ENCODE measurements around the gene MFSD1.
"Not testable (repeated sequence)": the region's sequence is repeated elsewhere in the genome, so short reads cannot be mapped to it uniquely, and the experiment has no call there.

The MFSD1 gene

GRCh38 chr3:158777161-158777873 lies 24.5 kb upstream of the MFSD1 start:
- no peak for DNase-seq

GRCh38 chr3:158780766-158781165 lies 21.1 kb upstream of the MFSD1 start:
- no peak for DNase-seq

- DNase-seq, result no peak
Observed at GRCh38 chr3:158781191-158781590, 20.7 kb upstream of the MFSD1 start.

- DNase-seq, result no peak
Observed at GRCh38 chr3:158781849-158782248, 20.0 kb upstream of the MFSD1 start.

- no peak for DNase-seq
Observed at GRCh38 chr3:158782283-158782989, 19.4 kb upstream of the MFSD1 start.

GRCh38 chr3:158783051-158783450 lies 18.8 kb upstream of the MFSD1 start:
- no peak for DNase-seq

- DNase-seq, result no peak
Observed at GRCh38 chr3:158785972-158786371, 15.9 kb upstream of the MFSD1 start.

- no peak for DNase-seq
Observed at GRCh38 chr3:158788446-158788845, 13.4 kb upstream of the MFSD1 start.

- no peak for DNase-seq
Observed at GRCh38 chr3:158789592-158789991, 12.3 kb upstream of the MFSD1 start.

GRCh38 chr3:158790901-158791589 lies 10.8 kb upstream of the MFSD1 start:
- no peak for DNase-seq

- DNase-seq, result not testable (repeated sequence)
Observed at GRCh38 chr3:158791590-158791920, 10.3 kb upstream of the MFSD1 start.

- no peak for DNase-seq
Observed at GRCh38 chr3:158792709-158793108, 9.1 kb upstream of the MFSD1 start.

- DNase-seq, result no peak
Observed at GRCh38 chr3:158794206-158794605, 7.6 kb upstream of the MFSD1 start.

GRCh38 chr3:158794936-158795518 lies 6.8 kb upstream of the MFSD1 start:
- DNase-seq, result no peak

- no peak for DNase-seq
Observed at GRCh38 chr3:158801201-158801600, 653 bp upstream of the MFSD1 start.

GRCh38 chr3:158802409-158803268 lies 785 bp downstream of the MFSD1 start:
- DNase-seq, result no peak

GRCh38 chr3:158804441-158804840 lies 2.6 kb downstream of the MFSD1 start:
- no peak for DNase-seq

GRCh38 chr3:158808697-158809096 lies 6.8 kb downstream of the MFSD1 start:
- no peak for DNase-seq

- DNase-seq, result no peak
Observed at GRCh38 chr3:158809642-158810041, 7.8 kb downstream of the MFSD1 start.

GRCh38 chr3:158810823-158811724 lies 9.2 kb downstream of the MFSD1 start:
- no peak for DNase-seq

GRCh38 chr3:158819282-158819681 lies 17.4 kb downstream of the MFSD1 start:
- no peak for DNase-seq

GRCh38 chr3:158820521-158820920 lies 18.7 kb downstream of the MFSD1 start:
- DNase-seq, result no peak
